ENCODE results near the gene LIN37. TPM values are rescaled to one million over a fixed set of nuclear protein-coding genes. Genes with fewer than 3 reads are reported as not detected.

The LIN37 gene
- total RNA-seq, 3 donors from 2014 or later = 12.8 to 15.4 (median 14.2) TPM

GRCh38 chr19:35757749-35758608, 9.6 kb downstream of the LIN37 start, which contains the start of gene PROSER3:
Gene PROSER3, plus strand, starts transcription at chr19:35758176. Its CDS starts 40 bp downstream, at chr19:35758216.
- H3K4me1 ChIP-seq = peaks cover 0 to 8% of the 10 kb centered on the region in 2 donors
- H3K9me3 ChIP-seq = no peaks in the 10 kb centered on the region
- peak; percentile 99 to 100 for DNase-seq (ENCODE audit: low spot score in 2 of 2)
- H3K27ac ChIP-seq = peak within 1 kb of the TSS; percentile 98
- peaks cover 4% of the 10 kb centered on the region for H3K36me3 ChIP-seq
- intact Hi-C loops (cut with DNase I; ENCODE audit: low total_unique reads) = no loop called here
- H3K4me3 ChIP-seq = peak within 1 kb of the TSS; percentile 76 to 92 (median 79)
- peak; percentile 73 to 94 (median 91) for TF ChIP-seq POLR2AphosphoS5 (IDR thresholded peaks at IDR 0.05)
- TF ChIP-seq POLR2A (IDR thresholded peaks at IDR 0.05) = peak; percentile 84
- TF ChIP-seq, protein P1, sequence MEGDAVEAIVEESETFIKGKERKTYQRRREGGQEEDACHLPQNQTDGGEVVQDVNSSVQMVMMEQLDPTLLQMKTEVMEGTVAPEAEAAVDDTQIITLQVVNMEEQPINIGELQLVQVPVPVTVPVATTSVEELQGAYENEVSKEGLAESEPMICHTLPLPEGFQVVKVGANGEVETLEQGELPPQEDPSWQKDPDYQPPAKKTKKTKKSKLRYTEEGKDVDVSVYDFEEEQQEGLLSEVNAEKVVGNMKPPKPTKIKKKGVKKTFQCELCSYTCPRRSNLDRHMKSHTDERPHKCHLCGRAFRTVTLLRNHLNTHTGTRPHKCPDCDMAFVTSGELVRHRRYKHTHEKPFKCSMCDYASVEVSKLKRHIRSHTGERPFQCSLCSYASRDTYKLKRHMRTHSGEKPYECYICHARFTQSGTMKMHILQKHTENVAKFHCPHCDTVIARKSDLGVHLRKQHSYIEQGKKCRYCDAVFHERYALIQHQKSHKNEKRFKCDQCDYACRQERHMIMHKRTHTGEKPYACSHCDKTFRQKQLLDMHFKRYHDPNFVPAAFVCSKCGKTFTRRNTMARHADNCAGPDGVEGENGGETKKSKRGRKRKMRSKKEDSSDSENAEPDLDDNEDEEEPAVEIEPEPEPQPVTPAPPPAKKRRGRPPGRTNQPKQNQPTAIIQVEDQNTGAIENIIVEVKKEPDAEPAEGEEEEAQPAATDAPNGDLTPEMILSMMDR (IDR thresholded peaks at IDR 0.05) = no peak
- H3K27me3 ChIP-seq = no peaks in the 10 kb centered on the region

DNA sequence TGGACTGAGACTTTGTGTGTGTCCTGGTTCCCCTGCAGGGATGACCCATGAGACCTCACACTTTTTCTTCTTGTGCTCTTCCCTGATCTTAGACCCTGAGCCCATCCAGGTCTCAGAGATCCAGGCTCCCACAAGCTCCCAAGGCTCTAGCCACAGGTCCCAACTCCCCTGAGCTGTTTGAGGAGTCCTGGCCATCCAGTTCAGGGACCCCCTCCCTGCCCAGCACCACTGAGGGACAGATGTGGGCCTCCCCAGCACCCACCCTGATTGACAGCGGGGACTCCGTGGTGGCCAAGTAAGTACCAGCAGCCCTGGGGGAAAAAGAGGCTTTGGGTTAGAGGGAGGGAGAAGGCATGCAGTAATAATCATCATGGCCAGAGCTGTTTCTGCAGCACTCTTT, 11.3 kb downstream of the LIN37 start:
- peaks cover 0 to 8% of the 10 kb centered on the region in 2 donors for H3K4me1 ChIP-seq
- TF ChIP-seq POLR2AphosphoS5 (IDR thresholded peaks at IDR 0.05) (no peak), POLR2A (IDR thresholded peaks at IDR 0.05) (no peak)
- TF ChIP-seq, protein P1 (IDR thresholded peaks at IDR 0.05) = no peak
- no peaks in the 10 kb centered on the region for H3K27me3 ChIP-seq
- H3K36me3 ChIP-seq = peaks cover 4% of the 10 kb centered on the region
- H3K27ac ChIP-seq = no peak overlapping the region
- no peak for DNase-seq (ENCODE audit: low spot score in 2 of 2)
- intact Hi-C loops (cut with DNase I; ENCODE audit: low total_unique reads) = no loop called here
- H3K4me3 ChIP-seq = no peak overlapping the region
- no peaks in the 10 kb centered on the region for H3K9me3 ChIP-seq

DNA sequence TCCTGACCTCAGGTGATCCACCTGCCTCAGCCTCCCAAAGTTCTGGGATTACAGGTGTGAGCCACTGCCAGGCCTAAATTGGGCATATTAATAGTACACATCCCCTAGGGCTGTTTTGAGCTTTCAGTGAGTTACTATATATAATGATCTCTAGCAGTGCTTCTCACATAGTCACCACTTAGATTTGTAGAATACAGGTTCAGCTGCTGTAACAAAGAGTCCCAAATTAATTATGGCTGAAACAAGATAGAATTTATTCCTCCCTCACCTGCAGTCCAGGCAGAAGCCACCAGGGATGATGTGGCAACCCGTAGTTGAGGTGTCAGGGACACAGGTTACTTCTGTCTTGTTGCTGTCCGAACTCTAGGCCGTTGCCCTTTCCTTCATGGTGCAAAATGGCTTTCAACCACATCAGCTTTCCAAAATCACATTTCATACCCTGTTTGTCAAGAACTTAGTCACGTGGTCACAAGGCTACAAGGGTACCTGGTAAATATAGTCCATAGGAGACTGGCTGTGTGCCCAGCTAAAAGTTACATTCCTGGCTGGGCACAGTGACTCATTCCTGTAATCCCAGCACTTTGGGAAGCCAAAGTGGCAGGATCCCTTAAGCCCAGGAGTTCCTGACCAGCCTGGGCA, 12.5 kb downstream of the LIN37 start:
- DNase-seq (ENCODE audit: low spot score in 2 of 2) = no peak
- no peak overlapping the region for H3K4me3 ChIP-seq
- H3K27me3 ChIP-seq = no peaks in the 10 kb centered on the region
- H3K36me3 ChIP-seq = peaks cover 4% of the 10 kb centered on the region
- H3K27ac ChIP-seq = peak overlapping the region in 1 of 2 donors; percentile 23
- TF ChIP-seq, protein P1 (IDR thresholded peaks at IDR 0.05) = no peak
- TF ChIP-seq POLR2AphosphoS5 (IDR thresholded peaks at IDR 0.05) = no peak
- TF ChIP-seq POLR2A (IDR thresholded peaks at IDR 0.05) = no peak
- intact Hi-C loops (cut with DNase I; ENCODE audit: low total_unique reads) = no loop called here
- peaks cover 0 to 8% of the 10 kb centered on the region in 2 donors for H3K4me1 ChIP-seq
- no peaks in the 10 kb centered on the region for H3K9me3 ChIP-seq

DNA sequence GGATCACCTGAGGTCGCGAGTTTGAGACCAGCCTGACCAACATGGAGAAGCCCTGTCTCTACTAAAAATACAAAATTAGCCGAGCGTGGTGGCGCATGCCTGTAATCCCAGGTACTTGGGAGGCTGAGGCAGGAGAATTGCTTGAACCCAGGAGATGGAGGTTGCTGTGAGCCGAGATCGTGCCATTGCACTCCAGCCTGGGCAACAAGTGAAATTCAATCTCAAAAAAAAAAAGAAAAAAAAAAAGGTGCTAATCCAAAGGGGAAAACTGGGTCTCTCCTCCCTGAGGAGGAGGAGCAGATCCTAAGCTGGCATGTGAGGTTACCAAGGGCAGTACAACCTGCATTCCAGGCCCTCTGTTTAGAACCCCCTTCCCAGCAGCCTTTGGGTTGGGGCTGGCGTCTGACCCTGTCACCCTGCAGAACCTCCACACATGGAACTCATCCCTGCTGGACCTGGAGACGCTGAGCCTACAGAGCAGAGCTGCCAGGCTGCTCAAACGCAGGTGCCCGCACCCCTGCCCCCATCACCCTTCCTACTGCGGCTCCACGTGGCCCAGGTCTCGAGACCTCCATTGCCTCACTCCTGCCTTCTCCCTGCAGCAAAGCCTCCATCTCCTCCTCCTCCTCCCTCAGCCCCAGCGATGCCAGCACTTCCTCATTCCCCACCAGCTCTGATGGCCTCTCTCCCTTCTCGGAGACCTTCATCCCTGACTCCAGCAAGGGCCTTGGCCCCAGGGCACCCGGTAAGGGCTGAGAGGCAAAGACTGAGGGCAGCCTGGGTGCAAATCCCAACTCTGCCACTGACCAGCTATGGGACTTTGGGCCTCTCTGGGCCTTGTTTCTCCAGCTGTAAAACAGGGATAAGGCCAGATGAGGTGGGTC, 16.3 kb downstream of the LIN37 start:
- Histone ChIP-seq H3K9me3 (no peaks in the 10 kb centered on the region), H3K27ac (no peak overlapping the region), H3K4me1 (no peaks in the 10 kb centered on the region), H3K36me3 (peaks cover 4% of the 10 kb centered on the region), H3K27me3 (no peaks in the 10 kb centered on the region), H3K4me3 (no peak overlapping the region)
- intact Hi-C loops (cut with DNase I; ENCODE audit: low total_unique reads) = no loop called here
- no peak for DNase-seq (ENCODE audit: low spot score in 2 of 2)
- no peak for TF ChIP-seq POLR2A (IDR thresholded peaks at IDR 0.05)
- TF ChIP-seq POLR2AphosphoS5 (IDR thresholded peaks at IDR 0.05) = no peak
- TF ChIP-seq, protein P1 (IDR thresholded peaks at IDR 0.05) = no peak

All from breast epithelium (tissue), 4 donors.